ENCODE data around the gene GOLGB1. TPM values are rescaled to one million over a fixed set of nuclear protein-coding genes. Genes with fewer than 3 reads are reported as not detected.

The GOLGB1 gene
- total RNA-seq, 1 experiment from 2014 or later = 31.3 TPM

- Histone ChIP-seq H3K4me3 (replicated peaks in 1 of 2; ENCODE audit: low read depth in 1 of 2, low read length in 2 of 2) (no peak overlapping the region), H3K9me2 (ENCODE audit: insufficient read depth) (no peaks in the 10 kb centered on the region), H3K9me3 (ENCODE audit: control insufficient read depth in 1 of 2, insufficient read depth in 1 of 2, low read depth in 1 of 2, low read length in 2 of 2) (no peaks in the 10 kb centered on the region), H3K4me1 (ENCODE audit: control insufficient read depth in 1 of 2, insufficient read depth in 2 of 2, low read length in 2 of 2) (no peaks in the 10 kb centered on the region), H3K36me3 (ENCODE audit: control insufficient read depth in 1 of 2, insufficient read depth in 2 of 2, low read length in 2 of 2) (no peaks in the 10 kb centered on the region), H4K20me1 (ENCODE audit: insufficient read depth) (no peaks in the 10 kb centered on the region; the same call in 1 of the 2 replicates), H3K79me2 (ENCODE audit: insufficient read depth, low read length) (peaks cover 66% of the 10 kb centered on the region), H3K4me2 (ENCODE audit: low read length) (no peak overlapping the region), H3K27ac (ENCODE audit: low read depth, low read length) (no peak overlapping the region), H3K9ac (ENCODE audit: low read length) (no peak overlapping the region), H3K27me3 (ENCODE audit: insufficient read depth, low read length) (no peaks in the 10 kb centered on the region), H2AFZ (ENCODE audit: low read depth, low read length, poor library complexity, severe bottlenecking) (no peak overlapping the region)
- TF ChIP-seq, protein P1, sequence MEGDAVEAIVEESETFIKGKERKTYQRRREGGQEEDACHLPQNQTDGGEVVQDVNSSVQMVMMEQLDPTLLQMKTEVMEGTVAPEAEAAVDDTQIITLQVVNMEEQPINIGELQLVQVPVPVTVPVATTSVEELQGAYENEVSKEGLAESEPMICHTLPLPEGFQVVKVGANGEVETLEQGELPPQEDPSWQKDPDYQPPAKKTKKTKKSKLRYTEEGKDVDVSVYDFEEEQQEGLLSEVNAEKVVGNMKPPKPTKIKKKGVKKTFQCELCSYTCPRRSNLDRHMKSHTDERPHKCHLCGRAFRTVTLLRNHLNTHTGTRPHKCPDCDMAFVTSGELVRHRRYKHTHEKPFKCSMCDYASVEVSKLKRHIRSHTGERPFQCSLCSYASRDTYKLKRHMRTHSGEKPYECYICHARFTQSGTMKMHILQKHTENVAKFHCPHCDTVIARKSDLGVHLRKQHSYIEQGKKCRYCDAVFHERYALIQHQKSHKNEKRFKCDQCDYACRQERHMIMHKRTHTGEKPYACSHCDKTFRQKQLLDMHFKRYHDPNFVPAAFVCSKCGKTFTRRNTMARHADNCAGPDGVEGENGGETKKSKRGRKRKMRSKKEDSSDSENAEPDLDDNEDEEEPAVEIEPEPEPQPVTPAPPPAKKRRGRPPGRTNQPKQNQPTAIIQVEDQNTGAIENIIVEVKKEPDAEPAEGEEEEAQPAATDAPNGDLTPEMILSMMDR (IDR thresholded peaks at IDR 0.05 in 2 of 3, conservative IDR thresholded peaks at IDR 0.05 in 1 of 3; ENCODE audit: borderline replicate concordance in 1 of 3, insufficient read depth in 1 of 3, low read depth in 2 of 3, low read length in 2 of 3) = no peak
- TF ChIP-seq EZH2phosphoT487 (IDR thresholded peaks at IDR 0.05; ENCODE audit: borderline replicate concordance) = no peak
- no peak for TF ChIP-seq SP1 (IDR thresholded peaks at IDR 0.05; ENCODE audit: low read depth)
- TF ChIP-seq SRF (IDR thresholded peaks at IDR 0.05; ENCODE audit: low read depth) = no peak
- TF ChIP-seq TCF7L2 (IDR thresholded peaks at IDR 0.05; ENCODE audit: borderline replicate concordance, extremely low read depth, insufficient read depth, insufficient read length) = no peak
- no peak for TF ChIP-seq EZH2 (IDR thresholded peaks at IDR 0.05)
- TF ChIP-seq CBX3 (IDR thresholded peaks at IDR 0.05; ENCODE audit: low read depth) = no peak
- no peak for TF ChIP-seq EGR1 (IDR thresholded peaks at IDR 0.05; ENCODE audit: low read depth)
- no peak for TF ChIP-seq SIN3A (IDR thresholded peaks at IDR 0.05; ENCODE audit: low read depth)
- no peak for TF ChIP-seq CEBPB (IDR thresholded peaks at IDR 0.05; ENCODE audit: low read depth)
- TF ChIP-seq ZFX (IDR thresholded peaks at IDR 0.05) = no peak
- TF ChIP-seq ZNF274 (IDR thresholded peaks at IDR 0.05; ENCODE audit: low read depth, low read length) = no peak
- no peak for TF ChIP-seq ATF3 (IDR thresholded peaks at IDR 0.05)
- TF ChIP-seq, protein P2, sequence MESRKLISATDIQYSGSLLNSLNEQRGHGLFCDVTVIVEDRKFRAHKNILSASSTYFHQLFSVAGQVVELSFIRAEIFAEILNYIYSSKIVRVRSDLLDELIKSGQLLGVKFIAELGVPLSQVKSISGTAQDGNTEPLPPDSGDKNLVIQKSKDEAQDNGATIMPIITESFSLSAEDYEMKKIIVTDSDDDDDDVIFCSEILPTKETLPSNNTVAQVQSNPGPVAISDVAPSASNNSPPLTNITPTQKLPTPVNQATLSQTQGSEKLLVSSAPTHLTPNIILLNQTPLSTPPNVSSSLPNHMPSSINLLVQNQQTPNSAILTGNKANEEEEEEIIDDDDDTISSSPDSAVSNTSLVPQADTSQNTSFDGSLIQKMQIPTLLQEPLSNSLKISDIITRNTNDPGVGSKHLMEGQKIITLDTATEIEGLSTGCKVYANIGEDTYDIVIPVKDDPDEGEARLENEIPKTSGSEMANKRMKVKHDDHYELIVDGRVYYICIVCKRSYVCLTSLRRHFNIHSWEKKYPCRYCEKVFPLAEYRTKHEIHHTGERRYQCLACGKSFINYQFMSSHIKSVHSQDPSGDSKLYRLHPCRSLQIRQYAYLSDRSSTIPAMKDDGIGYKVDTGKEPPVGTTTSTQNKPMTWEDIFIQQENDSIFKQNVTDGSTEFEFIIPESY (IDR thresholded peaks at IDR 0.05; ENCODE audit: extremely low read depth, insufficient replicate concordance, low read length) = no peak
- no peak for TF ChIP-seq FOSL1 (IDR thresholded peaks at IDR 0.05; ENCODE audit: low read depth)
- TF ChIP-seq MAX (IDR thresholded peaks at IDR 0.05) = no peak
- TF ChIP-seq RAD21 (IDR thresholded peaks at IDR 0.05; ENCODE audit: low read depth) = no peak
- no peak for TF ChIP-seq JUND (IDR thresholded peaks at IDR 0.05)
- intact Hi-C loops (cut with micrococcal nuclease) = no loop called here
- CTCF ChIA-PET = no interaction called here
- DNase-seq (ENCODE audit: low read depth, low spot score) (no peak), ATAC-seq (no peak)
- POLR2A ChIA-PET = no interaction called here
- no TSS peak for BruUV-seq (replicated peaks)
- RAD21 ChIA-PET (ENCODE audit: low non-redundant PET in 1 of 2, low total read pairs in 2 of 2, uncharacterized antibody in 2 of 2, unreplicated experiment in 2 of 2) = no interaction called here
Measured at GRCh38 chr3:121739902-121740301, 9.6 kb downstream of the GOLGB1 start.
